CD14-positive monocyte (primary cell): Measurements from ENCODE around the gene COL17A1. TPM values are rescaled to one million over a fixed set of nuclear protein-coding genes. Genes with fewer than 3 reads are reported as not detected.

Source experiments
- DNase-seq, 3 donors: peaks; one replicate each; pipeline ENCODE4 v3.0.0-alpha.2; 2011 to 2022
- H2AFZ ChIP-seq: 2 replicates; pipeline ENCODE4 v1.6.0; 2012; ENCODE audit warnings: mild to moderate bottlenecking, low read depth, low read length, inconsistent platforms; ENCODE audit not compliant: insufficient read depth, poor library complexity, severe bottlenecking
- H3K27ac ChIP-seq, 2 donors: 1 replicate in 1 of 2; 2 replicates in 1 of 2; pipeline ENCODE4 v1.5.1; 2012 to 2013; ENCODE audit warnings: low read length in 2 of 2, control low read depth in 1 of 2, inconsistent platforms in 1 of 2, low read depth in 1 of 2, mild to moderate bottlenecking in 1 of 2
- H3K27me3 ChIP-seq, 2 donors: one replicate each; pipeline versions ENCODE4 v1.6.0 to v1.6.1; 2011 to 2013; ENCODE audit warnings: low read length in 2 of 2; ENCODE audit not compliant: control insufficient read depth in 2 of 2, insufficient read depth in 2 of 2
- H3K36me3 ChIP-seq, 2 donors: replicated peaks in 1 of 2; 1 replicate in 1 of 2; 2 replicates in 1 of 2; pipeline versions ENCODE4 v1.5.1 to v1.6.1; 2012 to 2013; ENCODE audit warnings: low read length in 2 of 2, control low read depth in 1 of 2, inconsistent platforms in 1 of 2, mild to moderate bottlenecking in 1 of 2; ENCODE audit not compliant: insufficient read depth in 2 of 2, control insufficient read depth in 1 of 2
- H3K4me1 ChIP-seq, 2 donors: 1 replicate in 1 of 2; 2 replicates in 1 of 2; pipeline versions ENCODE4 v1.5.1 to v1.6.1; 2012 to 2013; ENCODE audit warnings: low read length in 2 of 2, control low read depth in 1 of 2, inconsistent platforms in 1 of 2, mild to moderate bottlenecking in 1 of 2, moderate library complexity in 1 of 2; ENCODE audit not compliant: insufficient read depth in 2 of 2, control insufficient read depth in 1 of 2
- H3K4me2 ChIP-seq: replicated peaks from 2 replicates; pipeline ENCODE3; 2012; ENCODE audit warnings: low read length, moderate library complexity, mild to moderate bottlenecking; ENCODE audit not compliant: poor library complexity, severe bottlenecking; ENCODE audit errors: extremely low read depth
- H3K4me3 ChIP-seq, 3 experiments: fragments of 200-600 bp in 1 of 3; sonication (generic) in 1 of 3; replicated peaks in 1 of 3; 1 replicate in 2 of 3; 2 replicates in 1 of 3; pipeline ENCODE4 v1.5.1; 2011 to 2013; ENCODE audit warnings: low read length in 3 of 3, mild to moderate bottlenecking in 3 of 3, control low read depth in 2 of 3, low read depth in 2 of 3, inconsistent platforms in 1 of 3, moderate library complexity in 1 of 3
- H3K79me2 ChIP-seq: 2 replicates; pipeline ENCODE4 v1.6.0; 2012; ENCODE audit warnings: mild to moderate bottlenecking, control low read depth, inconsistent platforms, low read length, moderate library complexity; ENCODE audit not compliant: insufficient read depth
- H3K9ac ChIP-seq: 2 replicates; pipeline ENCODE4 v1.6.0; 2017; ENCODE audit warnings: low read length, mild to moderate bottlenecking; ENCODE audit not compliant: insufficient read depth, poor library complexity, severe bottlenecking
- H3K9me3 ChIP-seq, 2 donors: replicated peaks in 1 of 2; 1 replicate in 1 of 2; 2 replicates in 1 of 2; pipeline versions ENCODE4 v1.5.1 to v1.6.1; 2012 to 2013; ENCODE audit warnings: low read length in 2 of 2, control low read depth in 1 of 2; ENCODE audit not compliant: control insufficient read depth in 1 of 2, insufficient read depth in 1 of 2
- H4K20me1 ChIP-seq: 2 replicates; pipeline ENCODE4 v1.6.0; 2012; ENCODE audit warnings: mild to moderate bottlenecking, low read length, control low read depth, moderate library complexity; ENCODE audit not compliant: insufficient read depth
- H3K27ac Mint-ChIP-seq, 7 donors: one replicate each; pipeline ENCODE4 v1.8.0; 2020; ENCODE audit warnings: mild to moderate bottlenecking in 7 of 7, mixed read lengths in 7 of 7, moderate library complexity in 6 of 7, inconsistent platforms in 2 of 7
- H3K27me3 Mint-ChIP-seq, 3 donors: one replicate each; pipeline ENCODE4 v1.8.0; 2021 to 2022; ENCODE audit warnings: low read depth in 3 of 3, mild to moderate bottlenecking in 3 of 3, mixed read lengths in 3 of 3, moderate library complexity in 3 of 3, inconsistent platforms in 1 of 3
- H3K36me3 Mint-ChIP-seq, 2 donors: one replicate each; pipeline ENCODE4 v1.8.0; 2020; ENCODE audit warnings: mixed read lengths in 2 of 2, inconsistent platforms in 1 of 2, mild to moderate bottlenecking in 1 of 2
- H3K4me1 Mint-ChIP-seq: one replicate; pipeline ENCODE4 v1.8.0; 2020; ENCODE audit warnings: mild to moderate bottlenecking, mixed read lengths
- H3K4me3 Mint-ChIP-seq, 2 donors: one replicate each; pipeline ENCODE4 v1.8.0; 2020; ENCODE audit warnings: mild to moderate bottlenecking in 2 of 2, mixed read lengths in 2 of 2, moderate library complexity in 1 of 2
- H3K9me3 Mint-ChIP-seq, 7 donors: one replicate each; pipeline ENCODE4 v1.8.0; 2020 to 2022; ENCODE audit warnings: mixed read lengths in 7 of 7, mild to moderate bottlenecking in 6 of 7, moderate library complexity in 6 of 7, inconsistent platforms in 2 of 7
- WGBS: methylation state at CpG from one replicate; pipeline ENCODE4 v1.1.5; 2013; ENCODE audit warnings: missing lambda C conversion rate; ENCODE audit not compliant: insufficient coverage; 5-methylcytosine and 5-hydroxymethylcytosine counted together
- intact Hi-C, 2 donors: fragments of 100-400 bp; cut with micrococcal nuclease; formaldehyde crosslinking; loops; one replicate each; pipeline versions ENCODE4 v1.15.0 to v1.15.1; 2023
- polyA plus RNA-seq, 3 donors: library from polyadenylated mRNA; depleted of rRNA in 1 of 3; unstranded in 2 of 3; stranded (reverse) in 1 of 3; fragments of 300-500 nt in 2 of 3; fragments of >200 nt in 1 of 3; fragmentation: Illumina TruSeq in 2 of 3; gene quantifications; 1 replicate in 2 of 3; 2 replicates in 1 of 3; pipeline ENCODE4 v1.2.3, GENCODE V29; 2012 to 2021
- TF ChIP-seq, protein P1 (sequence below): fragments of 200-600 bp; IDR thresholded peaks from one replicate; pipeline ENCODE4 v1.8.0; 2022; ENCODE audit warnings: antibody characterized with exemption, mild to moderate bottlenecking

The COL17A1 gene
- polyA plus RNA-seq, 3 donors = not detected

- Mint-ChIP-seq H3K36me3 (peaks cover 57 to 70% of the 10 kb centered on the region in 2 donors), H3K4me3 (no peak overlapping the region), H3K27ac (no peak overlapping the region), H3K9me3 (no peaks in the 10 kb centered on the region), H3K27me3 (no peaks in the 10 kb centered on the region), H3K4me1 (peaks cover under 1% of the 10 kb centered on the region)
- Histone ChIP-seq H3K4me3 (no peak overlapping the region), H3K36me3 (peaks cover 63 to 86% of the 10 kb centered on the region in 2 donors), H3K9ac (no peak overlapping the region), H3K27ac (no peak overlapping the region), H4K20me1 (peaks cover 10% of the 10 kb centered on the region), H3K9me3 (no peaks in the 10 kb centered on the region), H2AFZ (no peak overlapping the region), H3K27me3 (no peaks in the 10 kb centered on the region), H3K4me1 (no peaks in the 10 kb centered on the region), H3K4me2 (no peak overlapping the region), H3K79me2 (peaks cover 4% of the 10 kb centered on the region)
- intact Hi-C loops = no loop called here
- DNase-seq = no peak
- TF ChIP-seq, protein P1, sequence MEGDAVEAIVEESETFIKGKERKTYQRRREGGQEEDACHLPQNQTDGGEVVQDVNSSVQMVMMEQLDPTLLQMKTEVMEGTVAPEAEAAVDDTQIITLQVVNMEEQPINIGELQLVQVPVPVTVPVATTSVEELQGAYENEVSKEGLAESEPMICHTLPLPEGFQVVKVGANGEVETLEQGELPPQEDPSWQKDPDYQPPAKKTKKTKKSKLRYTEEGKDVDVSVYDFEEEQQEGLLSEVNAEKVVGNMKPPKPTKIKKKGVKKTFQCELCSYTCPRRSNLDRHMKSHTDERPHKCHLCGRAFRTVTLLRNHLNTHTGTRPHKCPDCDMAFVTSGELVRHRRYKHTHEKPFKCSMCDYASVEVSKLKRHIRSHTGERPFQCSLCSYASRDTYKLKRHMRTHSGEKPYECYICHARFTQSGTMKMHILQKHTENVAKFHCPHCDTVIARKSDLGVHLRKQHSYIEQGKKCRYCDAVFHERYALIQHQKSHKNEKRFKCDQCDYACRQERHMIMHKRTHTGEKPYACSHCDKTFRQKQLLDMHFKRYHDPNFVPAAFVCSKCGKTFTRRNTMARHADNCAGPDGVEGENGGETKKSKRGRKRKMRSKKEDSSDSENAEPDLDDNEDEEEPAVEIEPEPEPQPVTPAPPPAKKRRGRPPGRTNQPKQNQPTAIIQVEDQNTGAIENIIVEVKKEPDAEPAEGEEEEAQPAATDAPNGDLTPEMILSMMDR = no peak
- WGBS = no CpG with 5 or more reads among the region's 1 CpG
These were observed 90.5 kb downstream of the COL17A1 start for GRCh38 chr10:103995134-103995533.

DNA sequence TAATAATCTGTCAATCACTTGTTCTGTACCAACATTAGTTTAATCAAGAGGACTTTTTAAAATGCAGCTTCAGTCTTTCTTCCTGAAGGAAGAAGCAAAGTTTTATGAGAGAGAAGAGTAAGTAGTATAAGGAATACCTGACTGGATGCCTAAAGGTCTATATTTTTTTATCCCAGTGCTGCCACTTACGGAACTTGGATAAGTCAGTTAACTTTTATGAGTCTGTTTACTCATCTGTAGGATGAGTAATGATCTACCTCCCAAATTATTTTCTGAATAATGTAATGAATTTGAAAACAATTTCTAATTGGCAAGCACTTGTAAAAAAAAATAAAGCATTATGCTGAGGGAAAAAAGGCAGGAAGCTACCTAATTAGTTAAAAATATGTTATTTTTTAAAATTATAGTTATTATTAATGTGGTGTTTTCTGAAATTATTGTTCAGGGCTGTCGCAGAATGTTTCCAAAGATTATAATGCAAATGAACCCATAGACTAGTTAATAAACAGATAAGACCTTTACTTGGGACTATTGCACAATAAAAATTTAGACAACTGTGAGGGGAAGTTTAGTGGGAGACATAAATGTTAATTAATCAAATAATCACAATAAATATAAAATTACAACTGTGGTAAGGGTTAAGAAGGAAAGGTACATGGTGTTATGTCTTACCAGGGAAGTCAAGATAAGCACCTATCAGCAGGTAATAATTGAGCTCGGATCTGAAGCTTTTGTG is 94.1 kb downstream of the COL17A1 start:
- Mint-ChIP-seq H3K9me3 (no peaks in the 10 kb centered on the region), H3K36me3 (peaks cover 33 to 40% of the 10 kb centered on the region in 2 donors), H3K4me1 (peaks cover 11% of the 10 kb centered on the region), H3K27me3 (no peaks in the 10 kb centered on the region), H3K4me3 (no peak overlapping the region), H3K27ac (no peak overlapping the region)
- H3K27ac ChIP-seq = no peak overlapping the region
- no peak overlapping the region for H2AFZ ChIP-seq
- no peaks in the 10 kb centered on the region for H3K9me3 ChIP-seq
- intact Hi-C loops = no loop called here
- peaks cover 43% of the 10 kb centered on the region for H4K20me1 ChIP-seq
- no CpG with 5 or more reads among the region's 3 CpGs for WGBS
- peaks cover 37 to 52% of the 10 kb centered on the region in 2 donors for H3K36me3 ChIP-seq
- no peak overlapping the region for H3K9ac ChIP-seq
- TF ChIP-seq, protein P1 = no peak
- H3K4me1 ChIP-seq = no peaks in the 10 kb centered on the region
- no peak for DNase-seq
- H3K79me2 ChIP-seq = peaks cover 27% of the 10 kb centered on the region
- H3K4me3 ChIP-seq = no peak overlapping the region
- no peak overlapping the region for H3K4me2 ChIP-seq
- no peaks in the 10 kb centered on the region for H3K27me3 ChIP-seq
